Measurements from ENCODE around the gene GPR176.

DNA sequence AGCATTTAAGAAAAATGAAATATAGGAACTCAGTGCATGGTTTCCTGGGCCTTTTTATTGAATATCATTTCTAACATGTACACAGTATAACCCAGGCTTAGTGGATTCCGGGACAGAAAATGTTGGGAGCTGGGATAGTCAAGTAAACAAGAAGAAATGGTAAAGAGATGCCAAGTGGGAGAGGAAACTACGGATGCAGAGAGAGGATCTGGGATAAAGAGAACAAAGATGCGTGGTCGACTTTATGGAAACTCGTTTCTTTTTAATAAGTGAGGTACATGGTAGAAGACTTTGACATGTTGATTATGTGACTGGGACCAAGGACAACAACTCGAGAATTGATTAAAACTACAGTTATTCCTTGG, 1.2 kb upstream of the GPR176 start:
- TF ChIP-seq TAF1 (IDR thresholded peaks at IDR 0.05; ENCODE audit: low read depth, low read length) (no peak), POLR2A (IDR thresholded peaks at IDR 0.05; ENCODE audit: low read depth, low read length) (no peak)
